Lower leg skin (tissue), 4 donors: ENCODE results near the gene FAM163A. TPM values are rescaled to one million over a fixed set of nuclear protein-coding genes. Genes with fewer than 3 reads are reported as not detected.
"Not testable (repeated sequence)": the region's sequence is repeated elsewhere in the genome, so short reads cannot be mapped to it uniquely, and the experiment has no call there.

ENCODE experiments used
- DNase-seq, 2 donors: peaks; one replicate each; pipeline ENCODE4 v3.0.0-alpha.2; 2019; ENCODE audit warnings: low spot score in 2 of 2
- H3K4me3 ChIP-seq: fragments of 200-600 bp; sonication (generic); 2 replicates; pipeline ENCODE4 v1.5.1; 2017; ENCODE audit warnings: mild to moderate bottlenecking, low read depth; ENCODE audit not compliant: poor library complexity, severe bottlenecking
- POLR2A ChIP-seq, 2 donors: fragments of 450-650 bp; IDR thresholded peaks; one replicate each; pipeline ENCODE4 v1.6.1; 2016 to 2017; ENCODE audit warnings: antibody characterized with exemption in 2 of 2, mild to moderate bottlenecking in 1 of 2, moderate library complexity in 1 of 2
- WGBS, 2 donors: methylation state at CpG; one replicate each; pipeline ENCODE4 v1.1.5; 2018; 5-methylcytosine and 5-hydroxymethylcytosine counted together
- intact Hi-C: fragments of 100-400 bp; cut with DNase I; formaldehyde crosslinking; loops from one replicate; pipeline ENCODE4 v1.15.0; 2023; ENCODE audit warnings: low total_unique reads
- total RNA-seq, 4 donors: library from RNA; depleted of rRNA; stranded (reverse); fragments of >200 nt; gene quantifications; one replicate each; pipeline ENCODE4 v1.1.0, GENCODE V29; 2016
- TF ChIP-seq, protein P1 (sequence below), 3 donors: fragments of 450-650 bp; IDR thresholded peaks; one replicate each; pipeline ENCODE4 v1.5.1; 2016; ENCODE audit warnings: antibody characterized with exemption in 3 of 3, mild to moderate bottlenecking in 3 of 3, moderate library complexity in 2 of 3

FAM163A gene
- total RNA-seq, 4 donors from 2014 or later, result not detected

DNA sequence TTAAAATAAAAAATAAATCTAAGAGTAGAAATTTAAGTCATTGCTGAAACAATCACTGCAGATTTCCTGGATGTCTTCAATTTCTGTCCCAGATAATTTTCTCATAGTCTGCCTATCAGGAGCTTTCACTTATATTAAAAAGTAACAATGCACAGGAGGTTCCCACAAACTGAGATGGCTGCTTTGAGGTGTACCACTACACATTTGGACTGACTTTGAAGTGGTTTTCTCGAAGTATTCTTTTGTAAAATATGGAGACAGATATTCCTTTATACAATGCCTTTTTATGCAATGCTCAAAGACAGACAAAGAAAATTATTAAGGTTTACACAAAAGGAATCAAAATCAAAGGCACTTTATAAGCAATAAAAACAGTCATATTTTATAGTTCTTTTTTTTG lies 110.0 kb downstream of the FAM163A start:
- intact Hi-C loops, result no loop called here
- H3K4me3 ChIP-seq, result no peak overlapping the region
- 73 to 80% methylated on average over 1 of the region's 1 CpG for WGBS, 2 donors
- TF ChIP-seq POLR2A (IDR thresholded peaks at IDR 0.05), result no peak
- TF ChIP-seq, protein P1, sequence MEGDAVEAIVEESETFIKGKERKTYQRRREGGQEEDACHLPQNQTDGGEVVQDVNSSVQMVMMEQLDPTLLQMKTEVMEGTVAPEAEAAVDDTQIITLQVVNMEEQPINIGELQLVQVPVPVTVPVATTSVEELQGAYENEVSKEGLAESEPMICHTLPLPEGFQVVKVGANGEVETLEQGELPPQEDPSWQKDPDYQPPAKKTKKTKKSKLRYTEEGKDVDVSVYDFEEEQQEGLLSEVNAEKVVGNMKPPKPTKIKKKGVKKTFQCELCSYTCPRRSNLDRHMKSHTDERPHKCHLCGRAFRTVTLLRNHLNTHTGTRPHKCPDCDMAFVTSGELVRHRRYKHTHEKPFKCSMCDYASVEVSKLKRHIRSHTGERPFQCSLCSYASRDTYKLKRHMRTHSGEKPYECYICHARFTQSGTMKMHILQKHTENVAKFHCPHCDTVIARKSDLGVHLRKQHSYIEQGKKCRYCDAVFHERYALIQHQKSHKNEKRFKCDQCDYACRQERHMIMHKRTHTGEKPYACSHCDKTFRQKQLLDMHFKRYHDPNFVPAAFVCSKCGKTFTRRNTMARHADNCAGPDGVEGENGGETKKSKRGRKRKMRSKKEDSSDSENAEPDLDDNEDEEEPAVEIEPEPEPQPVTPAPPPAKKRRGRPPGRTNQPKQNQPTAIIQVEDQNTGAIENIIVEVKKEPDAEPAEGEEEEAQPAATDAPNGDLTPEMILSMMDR (IDR thresholded peaks at IDR 0.05), result no peak
- DNase-seq, result no peak

DNA sequence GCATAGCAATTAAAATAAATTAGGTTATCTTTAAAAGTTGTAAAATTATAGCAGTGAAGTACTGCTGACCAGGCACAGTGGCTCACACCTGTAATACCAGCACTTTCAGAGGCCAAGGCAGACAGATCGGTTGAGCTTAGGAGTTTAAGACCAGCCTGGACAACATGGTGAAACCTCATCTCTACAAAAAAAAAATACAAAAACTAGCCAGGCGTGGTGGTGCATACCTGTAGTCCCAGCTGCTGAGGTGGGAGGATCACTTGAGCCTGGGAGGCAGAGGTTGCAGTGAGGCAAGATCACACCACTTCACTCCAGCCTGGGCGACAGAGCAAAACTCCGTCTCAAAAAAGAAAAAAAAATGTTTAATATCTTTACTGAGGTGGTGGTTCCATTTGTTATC lies 112.7 kb downstream of the FAM163A start:
- DNase-seq, H3K4me3 ChIP-seq, intact Hi-C loops: not testable (repeated sequence)
- 93 to 94% methylated on average over 4 of the region's 4 CpGs for WGBS, 2 donors

DNA sequence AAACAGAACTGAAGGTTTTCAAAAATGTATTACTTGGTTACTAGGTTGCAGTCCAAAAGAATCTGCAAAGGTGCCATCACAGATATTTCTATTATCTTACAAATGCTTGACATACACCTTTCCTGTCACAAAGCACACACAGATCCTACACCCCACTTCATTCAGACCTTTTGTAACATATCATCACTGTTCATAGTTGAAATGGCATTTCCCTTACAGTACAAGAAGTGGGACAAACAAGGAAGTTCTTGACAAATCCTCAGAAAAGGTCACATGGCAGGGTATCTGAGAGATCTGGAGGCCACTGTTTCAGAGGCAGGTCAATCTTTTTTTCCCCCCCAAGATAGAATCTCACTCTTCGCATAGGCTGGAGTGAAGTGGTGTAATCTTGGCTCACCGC lies 113.2 kb downstream of the FAM163A start:
- DNase-seq, result no peak
- intact Hi-C loops, result no loop called here
- WGBS, 2 donors, result 97 to 100% methylated on average over 2 of the region's 2 CpGs
- H3K4me3 ChIP-seq, result no peak overlapping the region
- TF ChIP-seq POLR2A (IDR thresholded peaks at IDR 0.05), result no peak
- TF ChIP-seq, protein P1 (IDR thresholded peaks at IDR 0.05), result no peak

DNA sequence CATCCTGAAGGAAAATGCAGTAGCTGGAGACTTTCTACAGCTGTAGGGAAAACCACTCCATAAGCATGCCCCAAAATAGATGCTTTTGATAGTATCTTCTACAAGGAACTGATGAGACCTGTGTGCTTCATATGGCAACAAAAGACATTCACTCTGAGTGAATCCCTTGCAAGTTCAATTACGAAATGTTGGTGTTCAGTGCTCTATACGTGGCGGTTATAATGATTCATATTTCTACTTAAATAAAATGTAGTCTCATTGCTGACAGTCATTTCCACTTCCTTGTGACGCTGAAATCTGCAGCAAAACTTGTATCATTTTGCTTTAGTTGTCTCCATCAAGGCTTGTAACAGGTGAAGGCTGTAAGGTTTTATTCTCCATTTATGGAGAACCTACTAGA lies 113.9 kb downstream of the FAM163A start:
- no peak overlapping the region for H3K4me3 ChIP-seq
- no peak for DNase-seq
- intact Hi-C loops, result no loop called here
- 90 to 91% methylated on average over 4 of the region's 4 CpGs for WGBS, 2 donors
- TF ChIP-seq, protein P1 (IDR thresholded peaks at IDR 0.05), result no peak
- no peak for TF ChIP-seq POLR2A (IDR thresholded peaks at IDR 0.05)

DNA sequence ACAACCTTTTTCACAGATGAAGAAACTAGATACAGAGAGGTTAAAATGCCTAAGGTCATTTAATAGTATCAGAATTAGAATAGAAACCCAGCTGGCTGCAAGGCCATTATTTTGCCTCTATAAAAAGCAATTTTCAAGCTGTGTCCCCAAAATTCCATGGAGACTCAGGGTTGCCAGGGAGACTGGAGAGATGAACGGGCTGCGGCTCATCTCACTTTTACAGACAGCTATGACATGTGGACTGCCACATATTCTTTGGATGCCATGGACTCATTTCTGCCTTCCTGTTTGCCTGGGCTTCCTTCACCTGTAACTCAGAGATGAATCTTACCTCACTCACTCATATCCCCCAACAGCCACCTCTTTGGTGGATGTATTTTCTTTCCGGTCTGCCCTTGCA lies 117.6 kb downstream of the FAM163A start:
- no peak overlapping the region for H3K4me3 ChIP-seq
- no peak for DNase-seq
- intact Hi-C loops, result no loop called here
- 78 to 87% methylated on average over 3 of the region's 3 CpGs for WGBS, 2 donors
- TF ChIP-seq, protein P1 (IDR thresholded peaks at IDR 0.05), result no peak
- no peak for TF ChIP-seq POLR2A (IDR thresholded peaks at IDR 0.05)

DNA sequence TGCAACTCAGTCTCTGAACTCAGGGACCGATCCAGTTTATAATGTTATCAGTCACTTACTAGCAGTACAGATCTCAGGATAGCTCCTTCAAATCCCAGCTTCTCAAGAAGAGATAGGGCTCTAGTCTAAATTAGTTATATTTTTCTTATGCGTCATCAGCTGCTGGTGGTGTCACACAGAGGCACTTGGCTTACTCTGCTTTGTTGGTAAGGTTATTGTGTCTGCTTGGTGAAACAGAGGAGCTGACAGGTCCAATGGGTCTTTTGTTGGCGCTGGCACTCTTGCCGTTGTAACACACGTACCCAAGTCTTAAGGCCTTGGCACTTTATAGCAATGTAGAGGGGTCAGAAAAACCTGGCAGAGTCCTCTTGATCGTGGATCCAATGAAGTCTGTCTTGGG lies 122.3 kb downstream of the FAM163A start:
- DNase-seq, result no peak
- WGBS, 2 donors, result 96 to 97% methylated on average over 6 of the region's 6 CpGs
- H3K4me3 ChIP-seq, result no peak overlapping the region
- intact Hi-C loops, result no loop called here
- no peak for TF ChIP-seq POLR2A (IDR thresholded peaks at IDR 0.05)
- TF ChIP-seq, protein P1 (IDR thresholded peaks at IDR 0.05), result no peak

Other genes with a start within 250 kb of the FAM163A start
- not detected for gene NPHS2, start 167.3 kb upstream of the FAM163A start, total RNA-seq
- under 1 TPM; 0.34 to 0.78 (median 0.61) TPM for gene TDRD5, start 151.5 kb upstream of the FAM163A start, total RNA-seq
- 100 to 1,000 TPM in 1 of 4 donors, 10 to 100 TPM in 3; 81.5 to 108 (median 91.3) TPM for gene TOR1AIP2, start 134.5 kb downstream of the FAM163A start, total RNA-seq
- gene TOR1AIP1, start 139.0 kb downstream of the FAM163A start, total RNA-seq, result 10 to 100 TPM; 35.7 to 53.7 (median 48.8) TPM
- gene CEP350, start 211.5 kb downstream of the FAM163A start, total RNA-seq, result 10 to 100 TPM; 55.8 to 85.6 (median 59.9) TPM